HepG2 (cell line): ENCODE results near the gene PARN. TPM values are rescaled to one million over a fixed set of nuclear protein-coding genes. Genes with fewer than 3 reads are reported as not detected.

Source experiments
- ATAC-seq: fragments of 200-7000 bp; cut with Tn5 transposase; 3 replicates; pipeline ENCODE4 v1.9.1; 2020; ENCODE audit warnings: mild to moderate bottlenecking, moderate library complexity
- BruUV-seq: library from RNA; stranded (reverse); fragments of 400-500 nt; replicated peaks from 2 replicates; lab custom pipeline; 2021; lab: Mats Ljungman, UMichigan
- CTCF ChIA-PET: fragments of 300-600 bp; formaldehyde crosslinking; extraction: SDS; loops from one replicate; lab custom pipeline; 2021; ENCODE audit warnings: low total read pairs, inconsistent platforms, low intra/inter-chr PET ratio; lab: Yijun Ruan, JAX
- POLR2A ChIA-PET: fragments of 350-600 bp; sonication (Branson Sonifier 250); formaldehyde crosslinking; loops from one replicate; lab custom pipeline; 2020; ENCODE audit warnings: antibody characterized with exemption, inconsistent platforms; lab: Yijun Ruan, JAX
- DNase-seq: peaks from one replicate; pipeline ENCODE4 v3.0.0-alpha.2; 2015; ENCODE audit warnings: low spot score
- FAIRE-seq: peaks from 3 replicates; lab custom pipeline; 2011; peaks lifted over from hg19 to GRCh38; lab: Jason Lieb, UNC
- H2AFZ ChIP-seq: one replicate; pipeline ENCODE4 v1.6.1; 2011; ENCODE audit warnings: low read length, inconsistent platforms
- H3K27ac ChIP-seq: fragments of 300-600 bp; 3 replicates; pipeline ENCODE4 v1.8.0; 2011; ENCODE audit warnings: mixed run types, mild to moderate bottlenecking, mixed read lengths, low read length, inconsistent platforms; ENCODE audit not compliant: insufficient read depth; ENCODE audit errors: extremely low read length
- H3K27me3 ChIP-seq, 2 experiments: fragments of 200-600 bp in 1 of 2; 2 replicates in 1 of 2; 3 replicates in 1 of 2; pipeline versions ENCODE4 v1.6.0 to v1.8.0; 2011; ENCODE audit warnings: low read length in 2 of 2, mild to moderate bottlenecking in 2 of 2, moderate library complexity in 2 of 2, inconsistent platforms in 1 of 2; ENCODE audit not compliant: insufficient read depth in 2 of 2, control insufficient read depth in 1 of 2
- H3K36me3 ChIP-seq, 2 experiments: fragments of 200-600 bp in 1 of 2; replicated peaks in 1 of 2; 2 replicates in 1 of 2; 3 replicates in 1 of 2; pipeline versions ENCODE4 v1.5.1 to v1.8.0; 2011; ENCODE audit warnings: low read length in 2 of 2, inconsistent platforms in 1 of 2; ENCODE audit not compliant: insufficient read depth in 2 of 2, control insufficient read depth in 1 of 2
- H3K4me1 ChIP-seq: 2 replicates; pipeline ENCODE4 v1.5.1; 2012; ENCODE audit warnings: low read length, inconsistent platforms; ENCODE audit not compliant: insufficient read depth
- H3K4me2 ChIP-seq: 2 replicates; pipeline ENCODE4 v1.6.0; 2011; ENCODE audit warnings: low read depth, low read length, inconsistent platforms
- H3K4me3 ChIP-seq, 3 experiments: fragments of 200-600 bp in 1 of 3; sonication (generic), shearing (Covaris generic) in 1 of 3; replicated peaks in 1 of 3; 2 replicates each; pipeline ENCODE4 v1.5.1; 2011 to 2016; ENCODE audit warnings: low read length in 3 of 3, inconsistent platforms in 2 of 3, low read depth in 2 of 3, mild to moderate bottlenecking in 2 of 3, control low read depth in 1 of 3, mixed read lengths in 1 of 3; ENCODE audit not compliant: insufficient read depth in 1 of 3
- H3K79me2 ChIP-seq: one replicate; pipeline ENCODE4 v1.6.1; 2011; ENCODE audit warnings: low read length, inconsistent platforms; ENCODE audit not compliant: insufficient read depth
- H3K9ac ChIP-seq: 2 replicates; pipeline ENCODE4 v1.6.0; 2011; ENCODE audit warnings: mild to moderate bottlenecking, low read depth, low read length, inconsistent platforms; ENCODE audit not compliant: insufficient read depth
- H3K9me3 ChIP-seq: 2 replicates; pipeline ENCODE4 v1.5.1; 2012; ENCODE audit warnings: mild to moderate bottlenecking, low read length
- H4K20me1 ChIP-seq: 2 replicates; pipeline ENCODE4 v1.6.0; 2011; ENCODE audit warnings: inconsistent platforms, mild to moderate bottlenecking, low read length, moderate library complexity; ENCODE audit not compliant: insufficient read depth
- CAMTA2 ChIP-seq: sonication (generic); formaldehyde crosslinking; IDR thresholded peaks from 2 replicates; pipeline ENCODE4 v1.4.0; 2020; ENCODE audit warnings: mild to moderate bottlenecking, missing genetic modification reagents, borderline replicate concordance
- IKZF4 ChIP-seq: sonication (generic); formaldehyde crosslinking; IDR thresholded peaks from 2 replicates; pipeline ENCODE4 v1.5.1; 2020; ENCODE audit warnings: borderline replicate concordance, mild to moderate bottlenecking, low read depth, missing genetic modification reagents; ENCODE audit errors: not compliant biosample characterization
- LCORL ChIP-seq, 2 experiments: fragments of 450-650 bp in 1 of 2; sonication (generic) in 1 of 2; formaldehyde crosslinking in 1 of 2; IDR thresholded peaks; 2 replicates each; pipeline versions ENCODE4 v1.5.0 to v1.6.1; 2017 to 2020; ENCODE audit warnings: antibody characterized with exemption in 1 of 2, missing genetic modification reagents in 1 of 2
- PHF5A ChIP-seq: IDR thresholded peaks from one replicate; pipeline ENCODE4 v1.6.1; 2018; ENCODE audit warnings: low read depth, missing genetic modification reagents; ENCODE audit not compliant: unreplicated experiment
- SUZ12 ChIP-seq: fragments of 150-350 bp; IDR thresholded peaks from 2 replicates; pipeline ENCODE4 v1.6.1; 2014; ENCODE audit warnings: low read depth, low read length
- TEAD3 ChIP-seq: optimal IDR thresholded peaks from 2 replicates; pipeline ENCODE3; 2016; ENCODE audit warnings: borderline replicate concordance
- ZBTB3 ChIP-seq: sonication (generic); formaldehyde crosslinking; IDR thresholded peaks from 2 replicates; pipeline ENCODE4 v1.4.0; 2020; ENCODE audit warnings: low read depth, mild to moderate bottlenecking, moderate library complexity, missing genetic modification reagents, borderline replicate concordance
- ZNF773 ChIP-seq: sonication (generic); formaldehyde crosslinking; IDR thresholded peaks from 2 replicates; pipeline ENCODE4 v1.4.0; 2020; ENCODE audit warnings: missing genetic modification reagents, borderline replicate concordance
- ZNF816 ChIP-seq: sonication (generic); formaldehyde crosslinking; IDR thresholded peaks from 2 replicates; pipeline ENCODE4 v1.8.0; 2022; ENCODE audit warnings: missing genetic modification reagents, mild to moderate bottlenecking, borderline replicate concordance
- ZNF850 ChIP-seq: sonication (generic); formaldehyde crosslinking; conservative IDR thresholded peaks from 2 replicates; pipeline ENCODE4 v1.9.0; 2021; ENCODE audit warnings: mild to moderate bottlenecking, missing genetic modification reagents
- WGBS: methylation state at CpG from one replicate; pipeline ENCODE4 v1.1.6; 2017; ENCODE audit warnings: low lambda C conversion rate; 5-methylcytosine and 5-hydroxymethylcytosine counted together
- in situ Hi-C: cut with HindIII; loops from 2 replicates; pipeline ENCODE4 v1.10.0; 2017; ENCODE audit warnings: low pct_unique_long_range_greater_than_20kb; ENCODE audit not compliant: extremely low pct_ligation_motif_present
- intact Hi-C: fragments of 100-400 bp; cut with micrococcal nuclease; formaldehyde crosslinking; loops from one replicate; pipeline ENCODE4 v1.10.0; 2022; ENCODE audit not compliant: unreplicated experiment
- polyA plus RNA-seq, 8 experiments: library from polyadenylated mRNA; depleted of rRNA in 3 of 8; stranded (reverse) in 7 of 8; unstranded in 1 of 8; fragments of >200 nt; fragmentation: Illumina TruSeq in 4 of 8; extraction: Trizol in 4 of 8; gene quantifications; 2 replicates each; pipeline versions ENCODE4 v1.2.1 to v1.2.3, GENCODE V29; 2011 to 2016; ENCODE audit warnings: low read depth in 4 of 8, missing spikeins in 1 of 8, mixed read lengths in 1 of 8; ENCODE audit not compliant: insufficient read depth in 1 of 8
- total RNA-seq, 5 experiments: library from RNA; depleted of rRNA; stranded (reverse); fragments of >200 nt; fragmentation: Illumina TruSeq; extraction: Trizol; gene quantifications; 2 replicates each; pipeline ENCODE4 v1.2.3, GENCODE V29; 2016; ENCODE audit warnings: low read depth in 1 of 5
- TF ChIP-seq, protein P1 (sequence below): sonication (generic); formaldehyde crosslinking; IDR thresholded peaks from 2 replicates; pipeline ENCODE4 v1.4.0; 2020; ENCODE audit warnings: mild to moderate bottlenecking, missing genetic modification reagents

PARN gene
- total and polyA plus RNA-seq, 2 of the 13 experiments (the other 11 are each of a cell fraction or from before 2014, with no cell fraction given): 13.3 to 47.6 TPM

DNA sequence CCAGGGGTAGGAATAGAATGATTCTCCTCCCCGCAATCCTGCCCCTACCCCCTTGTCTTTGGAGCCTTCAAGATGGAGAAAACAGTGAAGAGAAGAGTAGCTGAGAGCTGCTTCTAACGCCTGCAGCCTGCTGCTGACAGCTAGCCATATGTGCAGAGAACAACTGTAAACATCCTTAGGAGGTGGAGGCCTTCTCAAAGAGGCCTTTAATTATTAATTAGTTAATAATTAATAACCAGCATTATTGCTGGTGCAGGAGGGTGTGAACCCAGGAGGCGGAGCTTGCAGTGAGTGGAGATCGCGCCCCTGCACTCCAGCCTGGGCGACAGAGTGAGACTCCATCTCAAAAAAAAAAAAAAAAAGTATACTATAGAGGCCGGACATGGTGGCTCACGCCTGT, 11.1 kb upstream of the PARN start:
- Histone ChIP-seq H3K79me2 (peaks cover 72% of the 10 kb centered on the region), H3K4me2 (no peak overlapping the region), H3K27ac (no peak overlapping the region), H3K4me1 (peaks cover 17% of the 10 kb centered on the region), H3K9ac (no peak overlapping the region), H2AFZ (no peak overlapping the region), H4K20me1 (peaks cover 19% of the 10 kb centered on the region), H3K4me3 (no peak overlapping the region), H3K9me3 (no peaks in the 10 kb centered on the region), H3K27me3 (no peaks in the 10 kb centered on the region), H3K36me3 (peaks cover 21 to 59% of the 10 kb centered on the region in 2 experiments)
- BruUV-seq: no TSS peak
- POLR2A ChIA-PET: interaction anchor here (1.0 kb wide), 1 partner anchor 11 kb away, joined by 4 read pairs; the partner anchor contains the start of gene PARN
- CTCF ChIA-PET: no interaction called here
- DNase-seq (no peak), FAIRE-seq (no peak), ATAC-seq (no peak)
- intact Hi-C loops: no loop called here
- 97% methylated on average over 8 of the region's 8 CpGs for WGBS
- in situ Hi-C loops: no loop called here
- TF ChIP-seq ZBTB3 (CRISPR knock-in tag) (no peak), ZNF773 (CRISPR knock-in tag) (no peak), ZNF816 (CRISPR knock-in tag) (no peak), ZNF850 (CRISPR knock-in tag) (no peak), PHF5A (no peak), CAMTA2 (CRISPR knock-in tag) (no peak), LCORL (IDR thresholded peaks at IDR 0.05) (no peak), LCORL (CRISPR knock-in tag; IDR thresholded peaks at IDR 0.05) (no peak), SUZ12 (no peak), IKZF4 (CRISPR knock-in tag) (no peak), TEAD3 (CRISPR knock-in tag) (no peak)
- TF ChIP-seq, protein P1, sequence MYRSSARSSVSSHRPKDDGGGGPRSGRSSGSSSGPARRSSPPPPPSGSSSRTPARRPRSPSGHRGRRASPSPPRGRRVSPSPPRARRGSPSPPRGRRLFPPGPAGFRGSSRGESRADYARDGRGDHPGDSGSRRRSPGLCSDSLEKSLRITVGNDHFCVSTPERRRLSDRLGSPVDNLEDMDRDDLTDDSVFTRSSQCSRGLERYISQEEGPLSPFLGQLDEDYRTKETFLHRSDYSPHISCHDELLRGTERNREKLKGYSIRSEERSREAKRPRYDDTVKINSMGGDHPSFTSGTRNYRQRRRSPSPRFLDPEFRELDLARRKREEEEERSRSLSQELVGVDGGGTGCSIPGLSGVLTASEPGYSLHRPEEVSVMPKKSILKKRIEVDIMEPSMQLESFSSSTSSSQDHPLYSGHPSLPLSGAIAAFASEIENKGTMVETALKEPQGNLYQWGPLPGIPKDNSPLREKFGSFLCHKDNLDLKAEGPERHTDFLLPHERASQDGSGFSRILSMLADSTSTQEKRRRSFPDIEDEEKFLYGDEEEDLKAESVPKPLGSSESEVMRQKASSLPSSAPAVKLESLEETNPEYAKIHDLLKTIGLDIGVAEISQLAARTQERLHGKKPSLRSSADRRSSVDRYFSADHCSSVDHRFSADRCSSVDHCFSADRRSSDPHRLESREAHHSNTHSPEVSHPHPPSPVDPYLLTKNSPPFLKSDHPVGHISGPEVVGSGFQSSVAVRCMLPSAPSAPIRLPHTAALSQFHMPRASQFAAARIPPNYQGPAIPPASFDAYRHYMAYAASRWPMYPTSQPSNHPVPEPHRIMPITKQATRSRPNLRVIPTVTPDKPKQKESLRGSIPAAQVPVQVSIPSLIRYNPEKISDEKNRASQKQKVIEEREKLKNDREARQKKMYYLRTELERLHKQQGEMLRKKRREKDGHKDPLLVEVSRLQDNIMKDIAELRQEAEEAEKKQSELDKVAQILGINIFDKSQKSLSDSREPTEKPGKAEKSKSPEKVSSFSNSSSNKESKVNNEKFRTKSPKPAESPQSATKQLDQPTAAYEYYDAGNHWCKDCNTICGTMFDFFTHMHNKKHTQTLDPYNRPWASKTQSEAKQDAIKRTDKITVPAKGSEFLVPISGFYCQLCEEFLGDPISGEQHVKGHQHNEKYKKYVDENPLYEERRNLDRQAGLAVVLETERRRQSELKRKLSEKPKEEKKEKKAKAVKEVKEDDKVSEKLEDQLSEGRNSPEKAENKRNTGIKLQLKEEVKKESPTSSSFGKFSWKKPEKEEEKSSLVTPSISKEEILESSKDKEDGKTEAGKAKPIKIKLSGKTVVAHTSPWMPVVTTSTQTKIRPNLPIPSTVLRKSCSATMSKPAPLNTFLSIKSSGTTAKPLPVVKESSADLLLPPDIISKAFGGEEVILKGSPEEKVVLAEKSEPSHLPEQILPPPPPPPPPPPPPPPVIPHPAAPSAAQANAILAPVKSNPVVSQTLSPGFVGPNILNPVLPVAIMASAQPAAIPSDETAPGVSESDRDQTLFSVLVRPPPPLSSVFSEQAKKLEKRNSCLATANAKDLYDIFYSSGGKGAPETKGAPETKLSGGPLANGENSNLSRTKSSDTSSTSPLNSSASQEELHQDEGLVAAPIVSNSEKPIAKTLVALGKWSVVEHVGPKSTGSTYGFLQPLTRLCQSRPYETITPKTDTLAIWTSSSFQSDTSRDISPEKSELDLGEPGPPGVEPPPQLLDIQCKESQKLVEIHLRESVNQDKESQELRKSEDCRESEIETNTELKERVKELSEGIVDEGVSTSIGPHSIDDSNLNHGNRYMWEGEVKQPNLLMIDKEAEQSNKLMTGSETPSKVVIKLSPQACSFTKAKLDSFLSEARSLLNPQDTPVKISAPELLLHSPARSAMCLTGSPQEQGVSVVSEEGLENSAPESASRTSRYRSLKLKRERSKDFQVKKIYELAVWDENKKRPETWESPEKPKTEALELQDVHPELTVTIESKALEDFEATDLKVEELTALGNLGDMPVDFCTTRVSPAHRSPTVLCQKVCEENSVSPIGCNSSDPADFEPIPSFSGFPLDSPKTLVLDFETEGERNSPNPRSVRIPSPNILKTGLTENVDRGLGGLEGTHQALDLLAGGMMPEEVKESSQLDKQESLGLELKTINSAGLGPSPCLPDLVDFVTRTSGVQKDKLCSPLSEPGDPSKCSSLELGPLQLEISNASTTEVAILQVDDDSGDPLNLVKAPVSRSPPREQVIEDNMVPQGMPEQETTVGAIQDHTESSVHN (CRISPR knock-in tag): no peak
